Measurements from ENCODE around the gene MEF2D. TPM values are rescaled to one million over a fixed set of nuclear protein-coding genes. Genes with fewer than 3 reads are reported as not detected.

MEF2D gene
- polyA plus RNA-seq, 5 donors: 20.3 to 38.1 (median 29.4) TPM

DNA sequence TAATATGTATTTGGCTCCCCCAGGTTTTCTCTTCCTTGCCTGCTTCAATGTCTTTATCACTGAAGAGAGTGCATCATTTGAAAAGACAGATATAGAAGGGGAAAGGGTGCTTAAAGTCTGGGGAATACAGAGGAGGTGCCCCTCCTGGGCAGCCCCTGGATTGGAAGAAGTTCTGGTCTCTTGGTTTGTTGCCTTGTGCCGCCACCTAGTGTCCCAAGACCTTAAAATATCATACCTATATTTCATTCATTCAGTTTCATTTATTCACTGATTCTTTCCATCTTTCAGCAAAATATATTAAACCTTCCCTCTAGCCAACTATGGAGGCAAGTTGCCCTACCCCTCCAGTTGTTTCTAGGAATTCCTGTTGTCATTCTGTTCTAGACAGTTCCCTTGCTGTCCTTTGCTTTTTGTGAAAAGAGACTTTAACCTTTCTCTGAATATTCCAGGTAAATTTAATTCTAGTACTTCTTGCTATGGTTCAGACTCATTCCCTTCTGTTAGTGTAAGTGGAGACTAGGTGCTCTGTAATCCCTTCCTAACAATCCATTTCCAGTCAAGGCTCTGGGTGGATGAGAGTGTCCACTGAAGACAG, 56.1 kb downstream of the MEF2D start:
- DNase-seq: no peak

GRCh38 chr1:156443286-156443685, 57.3 kb downstream of the MEF2D start:
- DNase-seq: no peak

GRCh38 chr1:156440654-156441437, 59.7 kb downstream of the MEF2D start:
- no peak for DNase-seq

- DNase-seq: no peak
Measured at GRCh38 chr1:156439777-156440183, 60.8 kb downstream of the MEF2D start.

GRCh38 chr1:156439036-156439776, 61.4 kb downstream of the MEF2D start:
- no peak for DNase-seq

GRCh38 chr1:156438278-156438987, 62.1 kb downstream of the MEF2D start:
- no peak for DNase-seq

- DNase-seq: no peak
Measured at GRCh38 chr1:156437037-156437867, 63.3 kb downstream of the MEF2D start.

DNA sequence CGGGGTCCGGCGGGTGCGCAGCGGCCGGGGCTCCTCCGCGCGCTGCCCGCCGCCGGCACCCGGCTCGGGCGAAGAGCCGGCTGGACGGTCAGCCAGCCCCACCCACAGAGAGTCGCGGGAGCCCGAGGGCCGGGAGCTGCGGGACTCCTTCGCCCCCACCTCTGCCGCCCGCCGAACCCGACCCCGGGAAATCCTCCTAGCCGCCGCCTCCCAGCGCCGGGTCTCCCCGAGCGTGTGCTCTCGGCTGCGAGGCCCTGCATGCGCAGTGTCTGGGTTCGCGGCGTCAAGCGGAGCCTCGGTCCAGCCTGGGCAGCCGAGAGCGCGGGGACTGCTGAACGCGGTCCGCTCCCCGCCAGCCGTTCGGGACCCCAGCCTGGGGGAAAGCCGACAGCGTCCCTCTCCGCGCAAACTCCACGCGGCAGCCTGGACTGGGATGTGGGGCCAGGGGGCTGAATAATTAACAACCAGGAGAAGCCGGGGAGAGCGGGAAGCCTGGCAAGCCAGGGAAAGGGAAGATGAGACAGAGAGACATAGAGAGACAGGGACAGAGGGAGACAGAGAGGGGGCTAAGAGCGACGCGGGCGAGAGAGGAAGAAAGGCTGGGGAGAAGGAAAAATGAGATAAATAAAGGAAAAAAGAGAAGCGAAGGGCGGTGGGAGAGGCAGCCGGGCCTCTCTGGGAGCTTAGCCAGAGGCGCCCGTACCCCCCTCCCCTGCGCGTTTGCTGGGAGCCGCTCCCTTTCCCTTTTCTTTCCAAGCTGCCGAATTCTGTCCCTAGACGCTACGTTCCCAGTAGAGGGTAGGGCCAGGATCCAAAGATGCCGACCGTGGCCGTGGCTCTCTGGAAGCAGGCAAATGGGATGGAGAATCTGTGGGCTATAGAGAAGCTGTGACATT, 64.2 kb downstream of the MEF2D start:
- no peak for DNase-seq

DNA sequence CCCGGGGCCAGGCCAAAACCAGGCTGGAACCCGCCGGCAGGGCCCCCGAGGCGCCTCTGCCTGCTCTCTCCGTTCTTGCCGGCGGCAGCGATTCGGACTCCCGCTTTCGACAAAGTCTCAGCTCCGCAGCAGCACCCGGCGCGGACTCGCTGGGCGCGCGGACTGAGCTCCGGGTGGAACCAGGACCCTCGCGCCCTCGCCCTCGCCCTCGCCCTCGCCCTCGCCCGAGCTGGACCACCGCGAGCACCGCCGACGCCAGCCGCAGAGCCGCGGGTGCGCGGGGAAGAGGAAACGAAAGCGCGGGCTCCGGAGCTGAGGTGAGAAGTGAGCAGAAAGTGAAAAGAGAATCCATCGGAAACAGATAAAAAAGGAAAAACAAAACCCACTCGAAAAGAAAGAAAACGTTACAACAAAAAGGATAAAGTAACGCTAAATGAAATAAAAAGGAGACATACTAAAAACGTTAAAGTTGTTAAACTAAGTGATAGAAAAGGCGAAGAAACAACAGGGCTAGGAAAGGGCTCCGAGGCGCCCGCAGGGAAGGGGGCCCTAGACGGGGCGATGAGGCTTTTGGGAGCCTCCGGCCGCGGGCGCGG, 64.9 kb downstream of the MEF2D start:
- DNase-seq: no peak

DNA sequence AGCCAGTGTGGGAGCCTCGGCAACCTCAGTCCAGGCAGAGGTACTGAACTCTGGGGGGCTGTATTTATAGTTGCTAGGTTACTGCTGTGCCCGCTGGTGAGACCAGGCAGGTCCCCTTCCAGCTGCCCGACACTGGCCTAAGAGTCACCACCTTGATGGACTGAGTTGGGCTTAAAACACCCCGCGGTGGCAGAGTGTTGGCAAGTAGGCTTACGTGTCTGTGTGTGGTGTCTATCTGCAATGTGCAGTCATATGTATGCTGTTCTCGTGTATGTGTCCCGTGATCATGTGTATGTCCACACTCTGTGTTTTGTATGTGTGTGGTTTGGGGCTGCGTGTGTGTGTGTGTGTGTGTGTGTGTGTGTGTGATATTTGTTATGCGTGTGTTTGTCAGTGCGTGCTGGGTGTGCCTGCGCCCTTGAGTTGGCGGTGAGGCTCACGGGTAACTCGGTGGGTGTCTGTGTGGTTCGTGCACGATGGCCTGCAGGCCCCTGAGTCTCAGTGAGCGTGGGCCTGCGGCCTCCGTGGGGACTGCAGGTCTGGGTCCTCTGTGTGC, 65.5 kb downstream of the MEF2D start:
- DNase-seq: no peak

DNA sequence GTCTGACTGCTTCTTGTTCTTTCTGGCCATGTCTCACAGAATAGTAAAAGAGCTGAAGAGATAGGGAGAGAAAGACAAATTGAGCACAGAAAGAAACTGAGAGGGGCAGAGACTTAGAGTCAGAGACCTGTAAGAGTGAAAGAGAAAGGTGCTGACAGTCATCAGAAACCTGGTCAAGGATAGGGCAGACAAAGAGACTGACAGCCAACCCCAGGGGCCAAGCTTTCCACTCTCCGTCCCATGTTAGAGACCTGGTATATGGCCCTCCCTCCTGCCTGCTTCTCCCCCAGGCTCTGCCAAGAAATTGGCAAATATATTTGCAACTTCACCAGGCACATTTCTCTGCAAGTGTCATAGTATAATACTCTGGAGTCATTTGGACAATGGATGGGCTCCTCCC, 67.0 kb downstream of the MEF2D start:
- DNase-seq: no peak

DNA sequence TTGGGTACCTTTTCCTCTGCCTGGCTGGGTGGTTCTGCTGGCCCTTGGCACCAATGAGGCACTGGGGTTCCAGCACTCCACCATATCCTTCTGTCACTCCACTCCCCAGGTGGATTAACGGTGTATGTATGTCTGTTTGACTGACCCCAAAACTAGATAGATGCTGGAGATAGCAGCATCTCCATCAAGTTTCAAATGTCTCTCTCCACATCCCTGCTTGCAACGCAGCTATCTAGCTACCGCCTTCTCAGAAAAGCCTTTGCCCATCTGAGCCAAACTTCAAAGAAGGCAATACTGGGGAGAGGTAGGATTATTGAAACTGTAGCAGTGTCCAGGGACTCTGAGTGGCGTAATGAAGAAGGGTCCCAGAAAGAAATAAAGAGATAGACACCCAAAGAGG, 67.5 kb downstream of the MEF2D start:
- DNase-seq: no peak

GRCh38 chr1:156432669-156433018, 67.9 kb downstream of the MEF2D start:
- no peak for DNase-seq

DNA sequence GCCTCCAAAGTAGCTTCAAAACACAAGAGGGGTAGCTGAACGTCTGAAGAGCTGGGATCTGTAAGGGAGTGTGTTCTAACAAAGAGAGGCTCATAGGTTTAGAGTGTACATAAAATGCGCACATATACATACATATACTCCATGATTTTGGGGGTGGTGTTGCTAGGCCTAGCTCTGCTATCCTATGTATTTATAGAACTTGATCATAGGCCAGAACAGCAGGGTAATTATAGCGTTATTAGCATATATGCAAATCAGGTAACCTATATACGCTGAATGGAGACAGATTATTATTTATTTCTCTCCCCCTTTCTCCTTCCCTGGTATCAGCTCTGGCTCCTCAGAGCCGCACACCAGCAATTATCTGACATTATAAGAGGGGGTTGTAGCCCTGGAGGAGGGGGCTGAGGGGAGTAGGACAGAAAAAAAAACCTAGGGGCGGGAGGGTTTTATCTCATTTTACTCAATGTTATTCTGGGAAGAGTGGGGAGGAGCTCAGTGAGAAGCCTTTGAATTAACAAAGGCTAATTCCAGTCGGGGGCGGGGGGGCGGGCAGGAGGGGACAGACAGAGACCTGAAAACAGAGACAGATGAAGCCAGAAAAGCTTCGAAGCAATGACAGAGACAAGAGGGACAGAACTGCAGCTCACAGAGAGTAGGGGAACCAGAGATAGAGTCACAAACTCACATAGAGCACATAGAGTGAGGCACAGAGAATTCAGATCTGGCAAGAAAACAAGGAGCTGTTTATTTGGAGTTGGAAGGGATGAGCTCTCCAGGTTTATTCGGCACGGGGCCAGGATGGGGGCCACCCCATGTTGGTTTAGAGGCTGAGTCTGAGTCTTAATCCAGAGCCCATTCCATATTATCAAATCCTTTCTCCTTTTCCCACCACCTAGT, 68.6 kb downstream of the MEF2D start:
- DNase-seq: no peak

DNA sequence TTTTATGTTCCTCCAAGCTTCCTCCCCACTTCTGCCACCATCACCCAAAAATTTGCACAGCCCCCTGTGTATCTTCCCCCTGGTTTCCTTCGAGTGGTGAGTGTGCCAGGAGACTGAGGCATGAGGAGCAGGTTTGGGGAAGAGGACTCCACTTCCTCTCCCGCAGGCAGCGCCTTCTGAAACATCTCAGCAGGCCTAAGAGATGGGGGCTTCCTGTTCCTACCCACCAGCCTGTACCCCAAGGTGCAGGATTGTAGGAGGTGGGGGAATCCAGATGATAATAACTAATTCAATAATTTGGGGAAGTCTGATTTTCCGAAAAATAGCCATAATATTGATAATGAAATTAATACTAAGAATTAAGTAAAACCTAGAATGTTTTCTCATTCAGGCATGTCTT, 69.2 kb downstream of the MEF2D start:
- no peak for DNase-seq

DNA sequence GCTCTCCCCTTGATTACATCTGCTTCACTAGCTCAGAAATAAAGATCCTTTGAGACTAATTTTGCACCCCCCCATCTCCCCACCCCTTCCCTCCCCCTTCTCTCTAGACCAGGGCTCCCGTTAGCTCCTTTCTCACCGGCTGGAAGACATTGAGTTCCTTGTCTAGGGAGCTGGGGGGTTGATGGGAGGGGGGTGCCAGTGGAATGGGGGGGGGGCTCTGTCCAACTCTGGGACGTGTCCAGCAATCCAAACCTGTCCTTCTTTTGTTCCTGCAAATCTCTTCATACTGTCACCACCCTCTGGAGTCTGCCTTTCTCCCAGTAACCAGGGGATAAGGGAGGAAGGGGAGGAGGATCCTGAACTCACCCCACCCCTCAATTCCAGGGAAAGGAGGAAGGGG, 69.7 kb downstream of the MEF2D start:
- no peak for DNase-seq

DNA sequence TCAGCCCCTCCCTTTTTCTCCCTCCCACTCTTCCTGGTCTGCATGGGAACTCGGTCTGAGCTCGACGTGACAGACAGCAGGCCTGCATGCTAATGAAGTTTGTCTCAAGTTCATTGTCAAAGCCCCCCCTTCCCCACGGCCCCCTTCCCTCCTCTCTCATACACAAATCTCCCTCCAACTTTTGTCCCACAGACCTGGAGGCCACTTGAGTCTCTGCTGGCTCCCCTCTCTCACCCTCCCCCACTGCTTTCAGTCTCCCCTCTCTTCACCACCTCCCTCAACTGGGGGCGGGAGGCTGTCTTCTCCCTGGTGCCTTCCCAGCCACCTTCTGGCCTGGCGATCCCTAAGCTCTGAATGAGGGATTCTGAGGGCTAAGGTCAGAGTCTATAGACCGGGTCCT, 70.3 kb downstream of the MEF2D start:
- no peak for DNase-seq

DNA sequence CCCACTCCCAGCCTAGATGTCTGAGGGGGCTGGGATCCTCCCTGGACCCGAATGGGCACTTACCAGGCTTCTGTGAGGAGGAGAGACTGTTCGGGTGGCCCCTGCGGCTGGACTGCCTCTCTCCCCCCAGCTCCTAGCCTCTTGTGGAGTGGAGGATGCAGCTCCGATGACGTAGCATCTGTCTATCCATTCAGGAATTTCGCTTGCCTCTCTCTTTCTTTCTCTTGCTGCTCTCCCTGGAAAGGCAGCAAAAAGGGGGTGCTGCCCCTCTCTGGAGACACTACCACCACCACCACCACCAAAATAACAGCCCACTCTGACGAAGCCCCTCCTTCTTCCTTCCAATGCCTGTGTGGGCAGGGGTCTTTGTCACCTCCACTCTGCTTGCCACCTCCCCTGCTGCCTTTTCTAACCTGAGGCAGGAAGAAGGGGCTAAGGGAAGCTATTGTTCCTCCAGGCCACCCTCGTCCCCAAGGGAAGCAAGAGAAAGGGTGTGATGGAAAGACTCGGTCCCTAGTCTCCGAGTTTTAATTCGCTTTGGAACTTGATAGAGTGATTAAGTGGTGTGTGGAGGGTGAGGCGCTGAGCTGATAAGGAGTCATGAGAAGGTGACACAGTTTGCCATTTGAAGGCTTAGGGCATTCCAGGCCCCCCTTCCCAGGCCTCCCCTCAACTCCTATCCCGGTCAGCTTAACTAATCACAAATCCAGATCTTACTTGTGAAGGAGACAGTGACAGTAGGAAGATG, 71.1 kb downstream of the MEF2D start:
- no peak for DNase-seq
